ENCODE measurements around the gene ABHD4. TPM values are rescaled to one million over a fixed set of nuclear protein-coding genes. Genes with fewer than 3 reads are reported as not detected.

Gene ABHD4
- total and polyA plus RNA-seq, 10 of the 15 experiments (the other 5 are each of a cell fraction or from before 2014, with no cell fraction given), result 5.4 to 28.7 (median 10.8) TPM

GRCh38 chr14:22555384-22556011 is 42.6 kb upstream of the ABHD4 start (continued):
- no peak for TF ChIP-seq PRDM15 (CRISPR knock-in tag; IDR thresholded peaks at IDR 0.05)
- no peak; the same call in 1 of the 2 replicates for TF ChIP-seq SMC3 (IDR thresholded peaks at IDR 0.05; ENCODE audit: borderline replicate concordance, low read length)
- no peak for TF ChIP-seq BMI1 (IDR thresholded peaks at IDR 0.05; ENCODE audit: borderline replicate concordance)
- no peak for TF ChIP-seq HDAC6 (IDR thresholded peaks at IDR 0.05; ENCODE audit: unreplicated experiment)
- TF ChIP-seq, protein P1, sequence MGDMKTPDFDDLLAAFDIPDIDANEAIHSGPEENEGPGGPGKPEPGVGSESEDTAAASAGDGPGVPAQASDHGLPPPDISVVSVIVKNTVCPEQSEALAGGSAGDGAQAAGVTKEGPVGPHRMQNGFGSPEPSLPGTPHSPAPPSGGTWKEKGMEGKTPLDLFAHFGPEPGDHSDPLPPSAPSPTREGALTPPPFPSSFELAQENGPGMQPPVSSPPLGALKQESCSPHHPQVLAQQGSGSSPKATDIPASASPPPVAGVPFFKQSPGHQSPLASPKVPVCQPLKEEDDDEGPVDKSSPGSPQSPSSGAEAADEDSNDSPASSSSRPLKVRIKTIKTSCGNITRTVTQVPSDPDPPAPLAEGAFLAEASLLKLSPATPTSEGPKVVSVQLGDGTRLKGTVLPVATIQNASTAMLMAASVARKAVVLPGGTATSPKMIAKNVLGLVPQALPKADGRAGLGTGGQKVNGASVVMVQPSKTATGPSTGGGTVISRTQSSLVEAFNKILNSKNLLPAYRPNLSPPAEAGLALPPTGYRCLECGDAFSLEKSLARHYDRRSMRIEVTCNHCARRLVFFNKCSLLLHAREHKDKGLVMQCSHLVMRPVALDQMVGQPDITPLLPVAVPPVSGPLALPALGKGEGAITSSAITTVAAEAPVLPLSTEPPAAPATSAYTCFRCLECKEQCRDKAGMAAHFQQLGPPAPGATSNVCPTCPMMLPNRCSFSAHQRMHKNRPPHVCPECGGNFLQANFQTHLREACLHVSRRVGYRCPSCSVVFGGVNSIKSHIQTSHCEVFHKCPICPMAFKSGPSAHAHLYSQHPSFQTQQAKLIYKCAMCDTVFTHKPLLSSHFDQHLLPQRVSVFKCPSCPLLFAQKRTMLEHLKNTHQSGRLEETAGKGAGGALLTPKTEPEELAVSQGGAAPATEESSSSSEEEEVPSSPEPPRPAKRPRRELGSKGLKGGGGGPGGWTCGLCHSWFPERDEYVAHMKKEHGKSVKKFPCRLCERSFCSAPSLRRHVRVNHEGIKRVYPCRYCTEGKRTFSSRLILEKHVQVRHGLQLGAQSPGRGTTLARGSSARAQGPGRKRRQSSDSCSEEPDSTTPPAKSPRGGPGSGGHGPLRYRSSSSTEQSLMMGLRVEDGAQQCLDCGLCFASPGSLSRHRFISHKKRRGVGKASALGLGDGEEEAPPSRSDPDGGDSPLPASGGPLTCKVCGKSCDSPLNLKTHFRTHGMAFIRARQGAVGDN (IDR thresholded peaks at IDR 0.05), result peak; percentile 92
- TF ChIP-seq ASH2L (IDR thresholded peaks at IDR 0.05; ENCODE audit: borderline replicate concordance, low read depth), result no peak
- TF ChIP-seq NR2C2 (IDR thresholded peaks at IDR 0.05; ENCODE audit: borderline replicate concordance, control insufficient read depth, insufficient read length, low read depth), result no peak
- TF ChIP-seq, protein P2, sequence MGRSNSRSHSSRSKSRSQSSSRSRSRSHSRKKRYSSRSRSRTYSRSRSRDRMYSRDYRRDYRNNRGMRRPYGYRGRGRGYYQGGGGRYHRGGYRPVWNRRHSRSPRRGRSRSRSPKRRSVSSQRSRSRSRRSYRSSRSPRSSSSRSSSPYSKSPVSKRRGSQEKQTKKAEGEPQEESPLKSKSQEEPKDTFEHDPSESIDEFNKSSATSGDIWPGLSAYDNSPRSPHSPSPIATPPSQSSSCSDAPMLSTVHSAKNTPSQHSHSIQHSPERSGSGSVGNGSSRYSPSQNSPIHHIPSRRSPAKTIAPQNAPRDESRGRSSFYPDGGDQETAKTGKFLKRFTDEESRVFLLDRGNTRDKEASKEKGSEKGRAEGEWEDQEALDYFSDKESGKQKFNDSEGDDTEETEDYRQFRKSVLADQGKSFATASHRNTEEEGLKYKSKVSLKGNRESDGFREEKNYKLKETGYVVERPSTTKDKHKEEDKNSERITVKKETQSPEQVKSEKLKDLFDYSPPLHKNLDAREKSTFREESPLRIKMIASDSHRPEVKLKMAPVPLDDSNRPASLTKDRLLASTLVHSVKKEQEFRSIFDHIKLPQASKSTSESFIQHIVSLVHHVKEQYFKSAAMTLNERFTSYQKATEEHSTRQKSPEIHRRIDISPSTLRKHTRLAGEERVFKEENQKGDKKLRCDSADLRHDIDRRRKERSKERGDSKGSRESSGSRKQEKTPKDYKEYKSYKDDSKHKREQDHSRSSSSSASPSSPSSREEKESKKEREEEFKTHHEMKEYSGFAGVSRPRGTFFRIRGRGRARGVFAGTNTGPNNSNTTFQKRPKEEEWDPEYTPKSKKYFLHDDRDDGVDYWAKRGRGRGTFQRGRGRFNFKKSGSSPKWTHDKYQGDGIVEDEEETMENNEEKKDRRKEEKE (IDR thresholded peaks at IDR 0.05), result no peak
- TF ChIP-seq BHLHE40 (IDR thresholded peaks at IDR 0.05; ENCODE audit: borderline replicate concordance in 1 of 2, low read depth in 2 of 2, low read length in 1 of 2), result peak in 1 of 2 experiments; percentile 61; a peak in 2 of 4 replicates
- TF ChIP-seq GABPA (IDR thresholded peaks at IDR 0.05; ENCODE audit: low read depth), result no peak
- TF ChIP-seq EGR1 (IDR thresholded peaks at IDR 0.05; ENCODE audit: borderline replicate concordance in 1 of 2, low read depth in 2 of 2, low read length in 2 of 2), result no peak
- no peak for TF ChIP-seq TBL1XR1 (IDR thresholded peaks at IDR 0.05; ENCODE audit: low read depth, low read length)
- TF ChIP-seq SUPT20H (IDR thresholded peaks at IDR 0.05; ENCODE audit: borderline replicate concordance, control insufficient read depth, low read depth, low read length), result no peak
- TF ChIP-seq MXI1 (IDR thresholded peaks at IDR 0.05; ENCODE audit: low read depth, low read length), result no peak
- TF ChIP-seq PBX3 (IDR thresholded peaks at IDR 0.05; ENCODE audit: insufficient replicate concordance, low read depth, low read length), result no peak
- TF ChIP-seq NFYA (IDR thresholded peaks at IDR 0.05; ENCODE audit: borderline replicate concordance, low read depth, low read length), result no peak
